ENCODE data around the gene MINDY4. TPM values are rescaled to one million over a fixed set of nuclear protein-coding genes. Genes with fewer than 3 reads are reported as not detected.

The MINDY4 gene
- total RNA-seq, 6 experiments from 2014 or later = 1.2 to 3.2 (median 2.3) TPM

DNA sequence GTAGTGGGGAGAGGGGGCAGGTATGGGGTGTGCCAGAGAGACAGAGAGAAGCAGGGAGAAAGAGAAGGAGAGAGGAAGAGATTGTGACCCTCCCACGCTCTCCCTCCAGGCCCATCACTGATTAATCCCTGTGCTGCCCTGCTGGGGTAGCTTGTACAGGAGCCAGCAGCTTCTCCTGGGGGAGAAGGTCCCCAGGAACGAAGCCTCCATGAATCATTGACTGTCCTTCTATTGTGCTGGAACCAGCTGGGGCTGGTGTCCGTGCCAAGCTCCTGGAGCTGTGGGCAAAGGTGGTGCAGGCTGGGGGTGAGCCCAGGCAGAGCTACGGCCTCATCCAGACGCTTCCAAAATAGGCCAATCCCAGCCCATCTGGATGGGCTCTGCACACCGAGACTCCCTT, 161.3 kb downstream of the MINDY4 start:
- ATAC-seq (peak in 2 of 4 donors; percentile 17 to 42), DNase-seq (peak in 1 of 3 donors; percentile 45)
- WGBS (ENCODE audit: insufficient coverage, low coverage, low lambda C conversion rate, missing lambda C conversion rate) = no CpG with 5 or more reads among the region's 6 CpGs
- TF ChIP-seq CTCF (IDR thresholded peaks at IDR 0.05) (no peak), POLR2A (IDR thresholded peaks at IDR 0.05) (no peak)
- H3K4me1 ChIP-seq = no peaks in the 10 kb centered on the region
- no peak overlapping the region for H3K4me3 ChIP-seq
- no peaks in the 10 kb centered on the region for H3K9me3 ChIP-seq
- no peak overlapping the region for H3K27ac ChIP-seq
- H3K27me3 ChIP-seq = no peaks in the 10 kb centered on the region
- intact Hi-C loops (cut with DNase I) = no loop called here
- H3K36me3 ChIP-seq = no peaks in the 10 kb centered on the region

DNA sequence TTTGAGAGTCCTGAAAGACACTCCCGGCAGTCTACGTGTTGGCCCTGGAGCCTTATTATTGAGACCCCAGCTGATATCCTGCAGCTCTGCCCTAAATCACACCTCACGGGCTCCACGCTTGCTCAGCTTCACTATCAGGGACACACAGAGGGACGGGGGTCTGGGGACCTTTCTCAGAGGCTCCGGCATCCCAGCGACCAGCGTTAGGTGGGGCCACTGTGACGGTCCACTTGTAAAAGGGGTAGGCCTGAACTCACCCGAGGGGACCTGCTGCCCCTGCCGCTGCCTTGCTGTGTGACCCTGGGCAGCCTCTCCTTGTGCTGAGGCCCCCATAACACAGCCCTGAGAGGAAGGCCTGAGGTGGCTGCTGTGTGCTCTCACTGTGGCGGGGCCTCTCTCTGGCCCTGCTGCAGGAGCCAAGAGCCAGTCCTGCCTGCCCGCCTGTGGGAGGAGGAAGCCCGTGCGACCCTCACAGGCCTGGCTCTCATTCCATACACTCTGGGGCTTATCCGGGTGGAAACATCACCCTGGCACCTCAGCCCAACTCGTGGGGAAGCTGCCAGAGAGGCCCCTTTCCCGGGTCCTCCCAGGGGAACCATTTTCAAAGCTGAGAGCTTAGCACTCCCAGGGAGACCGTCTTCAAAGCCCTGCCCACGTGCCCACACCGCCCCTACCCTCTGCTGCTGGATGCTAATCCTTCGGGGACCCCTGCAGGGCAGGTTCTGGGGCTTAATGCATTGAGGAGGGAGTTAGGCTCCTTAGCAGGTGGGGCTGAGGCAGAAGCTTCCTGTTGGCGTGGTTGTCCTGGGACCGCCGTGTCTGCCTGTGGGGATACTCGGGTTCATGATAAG, 162.1 kb downstream of the MINDY4 start:
- no peak for ATAC-seq
- no peaks in the 10 kb centered on the region for H3K4me1 ChIP-seq
- H3K4me3 ChIP-seq = no peak overlapping the region
- no peak overlapping the region for H3K27ac ChIP-seq
- no peaks in the 10 kb centered on the region for H3K9me3 ChIP-seq
- WGBS (ENCODE audit: insufficient coverage, low coverage, low lambda C conversion rate, missing lambda C conversion rate) = no CpG with 5 or more reads among the region's 26 CpGs
- TF ChIP-seq CTCF (IDR thresholded peaks at IDR 0.05) = no peak
- TF ChIP-seq POLR2A (IDR thresholded peaks at IDR 0.05) = no peak
- no peaks in the 10 kb centered on the region for H3K27me3 ChIP-seq
- DNase-seq = peak in 2 of 3 donors; percentile 26 to 37
- intact Hi-C loops (cut with DNase I) = no loop called here
- no peaks in the 10 kb centered on the region for H3K36me3 ChIP-seq

GRCh38 chr7:30934225-30934624, 163.0 kb downstream of the MINDY4 start:
- 79% methylated on average over 5 of the region's 5 CpGs for WGBS (ENCODE audit: insufficient coverage, low coverage, low lambda C conversion rate, missing lambda C conversion rate)
- H3K4me3 ChIP-seq = no peak overlapping the region

GRCh38 chr7:30934732-30935568, 163.7 kb downstream of the MINDY4 start:
- no peak for ATAC-seq
- WGBS (ENCODE audit: insufficient coverage, low coverage, low lambda C conversion rate, missing lambda C conversion rate) = 55% methylated on average over 4 of the region's 6 CpGs
- TF ChIP-seq POLR2A (IDR thresholded peaks at IDR 0.05) = no peak
- TF ChIP-seq CTCF (IDR thresholded peaks at IDR 0.05) = no peak
- H3K27ac ChIP-seq = no peak overlapping the region
- no peaks in the 10 kb centered on the region for H3K9me3 ChIP-seq
- no peak overlapping the region for H3K4me3 ChIP-seq
- no peaks in the 10 kb centered on the region for H3K27me3 ChIP-seq
- DNase-seq = no peak
- intact Hi-C loops (cut with DNase I) = no loop called here
- H3K36me3 ChIP-seq = no peaks in the 10 kb centered on the region
- H3K4me1 ChIP-seq = no peaks in the 10 kb centered on the region

More at GRCh38 chr7:30934225-30934624, 163.0 kb downstream of the MINDY4 start:
- no peak overlapping the region for H3K27ac ChIP-seq
- TF ChIP-seq CTCF (IDR thresholded peaks at IDR 0.05) (no peak), POLR2A (IDR thresholded peaks at IDR 0.05) (no peak)
- intact Hi-C loops (cut with DNase I) = no loop called here
- ATAC-seq (no peak), DNase-seq (no peak)
- H3K36me3 ChIP-seq = no peaks in the 10 kb centered on the region
- no peaks in the 10 kb centered on the region for H3K4me1 ChIP-seq
- H3K27me3 ChIP-seq = no peaks in the 10 kb centered on the region
- H3K9me3 ChIP-seq = no peaks in the 10 kb centered on the region

All from right lobe of liver (tissue), 6 donors.